CD1c-positive myeloid dendritic cell (primary cell): Measurements from ENCODE around the gene EPOP.
A peak's percentile ranks its signal among the peaks of the same experiment; 100 is the strongest.

Source experiments
- DNase-seq: peaks from one replicate; pipeline ENCODE4 v3.0.0-alpha.2; 2016; ENCODE audit errors: extremely low spot score

The EPOP gene

DNA sequence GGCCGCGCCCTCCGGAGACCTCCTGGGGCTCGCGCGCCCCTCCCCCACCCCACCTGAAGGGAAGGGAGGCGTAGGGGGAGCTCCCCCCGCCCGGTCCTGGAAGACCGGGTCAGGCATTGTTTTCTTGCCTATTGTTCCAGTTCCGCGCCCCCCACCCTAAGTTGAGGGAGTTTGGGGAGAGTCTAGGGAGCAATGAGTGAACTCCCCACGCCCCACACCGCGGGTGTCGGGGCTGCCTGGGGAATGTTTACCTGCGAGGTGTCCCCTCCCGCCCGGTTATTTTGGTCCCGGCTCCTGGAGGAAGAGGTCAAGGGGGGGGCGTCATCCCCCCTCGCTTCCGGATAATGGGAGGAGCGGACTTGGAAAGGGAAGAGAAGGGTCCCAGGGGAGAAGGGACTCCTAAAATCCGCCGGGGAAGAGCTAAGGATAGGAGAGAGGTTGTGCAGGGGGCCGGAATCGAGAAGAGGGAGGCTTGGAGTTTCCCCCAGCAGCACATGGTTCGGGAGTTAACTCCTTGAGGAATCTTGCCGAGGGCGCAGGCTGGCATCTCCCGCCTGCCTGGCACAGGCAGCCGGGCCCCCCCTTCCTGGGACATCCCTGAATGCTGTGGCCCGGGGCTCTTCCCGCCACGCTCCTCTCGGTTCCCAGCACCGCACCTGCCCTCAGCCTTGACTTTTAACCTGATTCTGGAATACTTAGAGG, 31.2 kb upstream of the EPOP start:
- DNase-seq: peak; percentile 26

DNA sequence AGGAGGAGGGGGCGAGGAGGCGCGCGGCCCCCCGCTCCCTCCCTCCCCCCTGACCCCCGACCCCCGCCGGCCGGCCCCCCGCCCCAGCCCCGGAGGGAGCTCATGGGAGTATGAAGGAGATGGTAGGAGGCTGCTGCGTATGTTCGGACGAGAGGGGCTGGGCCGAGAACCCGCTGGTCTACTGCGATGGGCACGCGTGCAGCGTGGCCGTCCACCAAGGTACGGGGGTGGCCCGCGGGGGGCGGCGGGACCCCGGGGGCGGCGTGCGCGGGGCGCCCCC, 30.7 kb upstream of the EPOP start:
- no peak for DNase-seq

DNA sequence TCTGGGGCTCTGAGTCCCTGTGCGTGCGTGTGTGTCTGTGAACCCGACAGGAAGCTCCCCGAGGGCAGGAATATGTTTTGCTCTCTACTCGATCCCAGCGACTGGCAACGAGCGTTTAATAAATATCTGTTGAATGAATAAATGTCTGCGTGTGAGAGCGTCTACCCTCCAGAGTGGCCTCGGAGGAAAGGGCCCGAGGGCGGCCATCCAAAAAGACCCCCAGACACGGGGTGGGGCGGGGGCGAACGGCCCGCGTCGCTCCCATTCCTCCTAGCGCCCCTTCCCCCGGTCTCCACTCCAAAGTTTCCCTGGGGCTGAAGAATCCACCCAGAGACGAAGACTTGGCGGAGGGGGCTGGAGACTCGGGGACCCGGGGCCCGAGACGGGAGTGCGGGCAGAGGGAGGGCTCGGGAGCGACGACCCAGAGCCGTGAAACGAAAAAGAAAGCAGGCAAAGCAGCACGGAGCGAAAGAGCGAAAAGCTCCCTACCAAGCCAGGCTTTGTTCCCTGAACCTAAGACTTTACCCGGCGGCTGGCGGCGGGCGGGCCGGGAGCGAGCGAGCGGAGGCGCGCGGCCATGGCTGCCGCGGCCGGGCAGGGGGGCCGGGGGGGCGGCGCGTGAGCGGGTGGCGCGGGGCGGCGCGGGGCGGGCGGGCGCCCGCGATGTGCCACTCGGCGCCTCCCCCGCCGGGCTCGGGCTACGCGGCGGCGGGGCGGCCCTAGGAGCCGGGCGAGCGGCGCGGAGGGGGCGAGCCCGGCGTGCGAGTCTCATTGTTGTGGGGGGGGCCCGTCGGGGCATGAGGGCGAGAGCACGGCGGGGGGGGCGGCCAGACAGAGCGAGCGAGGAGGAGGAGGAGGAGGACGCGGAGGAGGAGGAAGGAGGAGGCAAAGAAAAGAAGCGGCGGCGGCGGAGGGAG, 30.1 kb upstream of the EPOP start, which contains the start of gene MLLT6:
TSS of gene MLLT6 (plus strand) at position 668 of the 917 bp plus-strand sequence. CDS start 360 bp downstream, outside the sequence.
- peak; percentile 85 for DNase-seq

DNA sequence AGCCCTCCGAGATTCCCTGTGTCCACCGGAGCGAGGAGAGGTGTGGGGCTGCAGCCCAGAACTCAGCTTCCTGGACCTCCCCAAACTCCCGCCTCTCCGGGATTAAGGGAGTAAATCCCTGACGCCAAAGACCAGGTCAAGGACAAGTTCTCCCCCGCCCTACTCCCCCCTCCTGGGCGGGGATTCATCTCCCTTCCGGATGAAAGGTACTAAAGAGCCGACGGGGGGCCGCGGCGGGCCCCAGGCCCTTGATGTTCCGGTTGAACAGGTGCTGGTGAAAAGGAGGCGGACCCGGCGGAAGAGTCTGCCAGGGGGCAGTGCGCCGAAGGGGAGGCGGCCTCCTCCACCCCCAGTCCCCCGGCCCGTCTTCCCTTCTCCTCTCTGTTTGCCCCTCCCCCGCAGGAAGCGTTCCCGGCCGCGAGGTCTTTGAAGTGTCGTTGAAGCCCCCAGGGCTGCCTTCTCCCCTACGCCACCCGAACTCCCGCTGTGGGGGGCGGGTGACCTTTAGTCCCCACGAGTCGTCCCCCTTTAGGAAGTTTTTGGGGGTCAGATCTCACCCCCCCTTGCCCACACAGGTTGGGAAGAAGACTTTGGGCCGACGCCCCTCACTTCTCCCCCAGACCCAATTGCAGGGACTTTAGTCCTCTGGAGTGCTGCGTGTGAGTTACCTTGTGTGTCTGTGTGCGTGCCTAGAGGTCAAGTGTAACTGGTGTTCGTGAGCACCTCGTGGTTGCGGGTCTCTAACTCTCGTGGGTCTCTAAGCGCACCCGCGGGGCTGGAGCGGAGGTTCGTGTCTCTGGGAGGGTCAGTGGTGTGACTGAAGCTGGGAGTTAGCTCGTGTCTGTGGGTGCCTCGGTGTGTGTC, 29.2 kb upstream of the EPOP start:
- DNase-seq: peak; percentile 69

DNA sequence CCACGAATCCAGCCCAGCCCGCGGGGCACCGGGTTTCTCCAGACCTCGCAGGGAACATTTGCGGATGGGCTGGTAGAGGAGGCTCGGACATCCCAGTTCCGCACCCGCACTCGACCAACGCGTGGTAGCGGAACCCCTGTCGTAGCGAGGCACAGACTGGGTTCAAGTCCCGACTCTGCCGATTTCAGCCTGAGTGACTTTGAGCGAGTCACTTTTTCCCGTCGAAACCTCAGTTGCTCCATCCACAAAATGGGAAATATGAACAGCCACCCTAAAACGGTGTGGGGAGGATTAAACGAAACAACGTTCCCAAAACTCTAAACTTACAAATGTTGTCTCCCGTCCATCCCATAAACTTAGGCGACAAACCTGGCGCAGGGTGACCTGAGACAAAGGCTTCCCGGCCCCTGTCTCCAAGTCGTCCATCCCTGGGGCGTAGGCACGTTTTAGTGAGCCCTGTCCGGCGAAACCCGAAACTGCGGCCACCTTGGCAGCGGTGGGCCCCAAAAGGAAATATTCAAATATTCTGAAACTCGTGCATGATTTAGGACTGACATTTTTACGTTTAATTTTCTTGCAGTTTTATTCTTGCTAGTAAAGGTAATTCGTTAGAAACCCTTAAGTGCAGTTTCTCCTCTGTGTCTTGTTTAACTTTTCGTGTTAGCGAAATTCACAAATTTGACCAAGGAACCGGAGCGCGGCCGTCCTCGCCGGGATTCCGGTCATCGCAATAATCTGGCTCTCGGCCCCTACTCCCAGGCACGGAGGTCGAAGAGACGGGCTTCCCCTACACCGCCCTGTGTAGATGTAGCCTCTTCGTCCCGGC, 28.4 kb upstream of the EPOP start:
- DNase-seq: peak; percentile 65

DNA sequence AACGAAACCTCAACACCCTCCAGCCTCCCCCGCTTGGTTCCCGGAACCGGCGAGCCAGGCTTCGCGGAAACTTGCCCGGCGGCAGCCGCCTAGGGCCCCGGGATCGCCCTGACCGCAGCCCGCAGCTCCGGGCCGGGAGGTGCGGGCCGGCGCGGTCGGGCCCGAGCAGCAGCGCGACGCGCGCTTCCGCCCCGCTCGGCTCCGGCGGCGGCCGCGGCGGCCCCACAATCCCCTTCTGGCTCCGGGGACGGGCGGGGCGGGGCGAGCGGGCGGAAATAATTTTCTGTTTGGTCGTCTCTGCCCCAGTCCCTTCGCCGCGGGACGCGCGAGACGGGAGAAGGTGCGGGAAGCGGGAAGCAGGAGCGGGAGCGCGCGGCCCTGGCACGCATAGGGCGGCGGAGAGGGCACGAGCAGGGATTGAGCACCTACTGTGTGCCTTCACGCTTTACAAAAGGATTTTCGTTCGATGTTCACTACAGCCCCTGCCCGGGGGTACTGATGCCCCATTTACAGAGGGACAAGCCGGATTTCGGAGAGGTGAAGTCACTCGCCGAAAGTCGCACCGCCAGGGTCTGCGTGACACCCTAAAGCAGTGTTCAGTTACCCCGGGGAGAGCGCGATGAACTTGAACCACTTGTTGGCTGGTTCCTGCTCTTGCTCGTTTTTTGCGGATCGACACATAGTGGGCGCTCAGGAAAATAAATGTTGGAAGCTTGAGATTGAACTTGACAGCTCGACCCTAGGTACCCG, 27.6 kb upstream of the EPOP start:
- DNase-seq: peak; percentile 91

DNA sequence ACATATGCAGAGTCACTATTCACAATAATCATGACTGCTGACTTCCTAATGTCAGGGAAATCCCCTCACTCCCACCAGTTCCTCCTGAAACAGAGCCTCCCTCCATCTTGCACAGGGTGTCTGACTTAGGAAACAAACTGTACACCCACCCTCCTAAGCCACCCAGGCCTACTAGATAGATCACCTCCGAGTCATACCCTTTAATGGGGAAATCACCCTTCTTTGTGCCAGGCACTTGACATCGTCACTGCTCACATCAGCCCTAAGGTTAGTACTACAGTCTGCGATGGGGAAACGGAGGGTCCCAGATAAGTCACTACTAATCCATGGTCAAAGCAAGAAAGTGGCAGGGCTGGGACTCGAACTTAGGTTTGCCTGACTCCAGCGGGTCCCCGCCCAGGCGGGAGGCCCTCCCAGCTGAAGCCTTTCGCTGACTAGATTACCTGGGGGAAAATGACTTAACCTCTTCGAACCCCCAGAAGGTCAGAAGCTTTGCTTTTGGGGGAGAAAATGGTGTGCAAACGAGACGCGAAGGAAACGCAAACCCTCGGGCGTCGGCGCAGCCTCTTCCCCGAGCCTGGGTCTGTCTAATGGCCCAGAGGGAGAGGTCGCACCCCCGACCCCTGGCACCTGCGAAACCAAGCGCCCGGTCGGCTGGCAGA, 26.9 kb upstream of the EPOP start:
- DNase-seq: peak; percentile 97

DNA sequence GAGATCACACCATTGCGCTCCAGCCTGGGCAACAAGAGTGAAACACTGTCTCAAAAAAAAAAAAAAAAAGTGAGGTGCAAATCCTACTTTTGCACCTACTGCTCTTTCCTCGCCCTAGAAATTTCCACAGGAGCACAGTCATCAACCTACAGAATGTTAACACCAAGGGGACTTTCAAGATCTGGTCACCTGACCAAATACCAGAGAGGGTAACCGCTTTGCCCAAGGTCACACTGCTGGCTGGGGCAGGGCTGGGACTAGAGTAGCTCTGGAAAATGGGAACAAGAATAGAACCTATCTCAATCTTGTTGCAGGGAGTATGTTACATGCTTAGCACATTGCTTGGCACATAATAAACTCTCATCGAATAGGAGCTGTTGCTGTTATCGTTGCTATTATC, 24.0 kb upstream of the EPOP start:
- DNase-seq: peak; percentile 28

DNA sequence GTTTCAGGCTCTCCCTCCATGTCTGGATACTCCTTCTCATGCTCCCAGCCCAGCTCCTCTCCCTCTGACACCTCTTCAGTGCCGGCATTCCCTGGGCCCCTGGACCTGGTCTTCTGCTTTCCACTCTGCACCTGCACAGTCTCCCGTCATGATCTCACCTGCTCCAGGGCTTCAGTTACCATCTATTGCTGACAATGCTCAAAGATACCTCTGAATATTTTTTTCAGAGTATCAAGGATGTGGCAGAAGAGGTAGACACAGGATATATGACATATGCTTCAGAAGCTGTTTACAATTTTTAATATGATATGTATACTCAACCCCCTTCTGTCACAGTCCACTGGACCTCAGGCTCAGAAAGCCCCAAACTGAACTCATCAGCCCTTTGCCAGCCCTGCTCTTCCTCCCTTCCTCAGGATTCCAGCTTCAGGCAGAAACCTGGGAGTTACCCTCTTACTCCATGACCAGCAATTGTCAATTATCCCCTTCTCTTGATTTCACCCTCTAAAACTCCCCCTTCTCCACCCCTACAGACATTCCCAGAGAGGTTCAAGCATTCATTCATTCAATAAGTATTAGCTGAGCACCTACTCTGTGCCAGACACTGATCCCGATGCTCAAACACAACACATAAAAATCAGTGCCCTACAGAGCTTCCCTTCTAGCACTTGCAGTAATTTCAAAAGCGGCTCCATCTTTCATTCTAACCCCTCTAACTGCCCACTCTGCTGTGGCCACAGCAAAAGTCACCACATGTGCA, 22.5 kb upstream of the EPOP start:
- no peak for DNase-seq

DNA sequence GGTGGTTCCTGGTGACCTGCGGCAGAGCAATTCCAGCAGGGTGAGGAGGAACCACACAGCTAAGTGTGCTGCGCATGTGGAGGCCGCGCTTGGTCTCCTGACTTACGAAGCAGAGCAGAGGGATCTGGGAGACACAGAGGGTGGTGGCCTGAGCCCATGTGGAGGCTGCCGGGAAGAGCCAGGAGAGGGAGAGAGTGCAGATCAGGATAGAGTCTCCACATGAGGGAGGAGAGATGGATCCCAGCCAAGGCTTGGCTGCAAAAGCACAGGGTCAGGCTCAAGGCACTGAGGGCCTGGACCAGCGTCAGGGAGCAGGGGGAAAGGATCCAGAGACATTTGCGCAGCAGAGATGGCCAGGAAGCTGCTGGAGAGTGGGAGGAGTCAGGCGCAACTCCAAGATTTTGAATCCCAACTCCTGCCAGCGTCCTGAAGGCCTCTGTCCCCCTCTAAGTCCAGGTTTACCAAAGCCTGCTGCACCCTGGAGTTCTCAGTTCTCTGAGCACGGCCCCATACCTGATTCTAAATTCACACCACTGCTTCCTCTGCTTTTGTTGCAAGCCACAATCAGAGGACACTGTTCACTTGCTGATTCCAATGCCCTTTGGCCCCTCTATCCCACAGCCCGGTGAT, 19.1 kb upstream of the EPOP start:
- no peak for DNase-seq

DNA sequence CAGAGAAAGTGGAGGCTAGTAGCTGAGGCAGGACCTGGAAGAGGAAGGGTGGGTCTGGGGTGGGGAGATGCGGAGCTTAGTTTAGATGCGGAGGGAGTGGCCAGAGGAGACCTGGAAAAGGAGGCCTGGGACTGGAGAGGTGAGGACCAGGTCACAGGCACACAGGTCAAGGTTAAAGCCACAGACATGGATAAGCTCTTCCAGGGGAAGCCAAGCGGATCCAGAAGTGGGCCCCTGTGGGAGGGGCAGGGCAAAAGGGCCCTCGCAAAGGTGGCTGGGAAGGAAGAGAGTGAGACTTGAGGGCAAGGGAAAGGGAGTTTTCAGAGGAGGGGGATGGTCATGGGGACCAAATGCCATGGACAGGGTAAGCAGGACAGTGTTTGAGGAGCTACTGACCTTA, 16.4 kb upstream of the EPOP start:
- no peak for DNase-seq

DNA sequence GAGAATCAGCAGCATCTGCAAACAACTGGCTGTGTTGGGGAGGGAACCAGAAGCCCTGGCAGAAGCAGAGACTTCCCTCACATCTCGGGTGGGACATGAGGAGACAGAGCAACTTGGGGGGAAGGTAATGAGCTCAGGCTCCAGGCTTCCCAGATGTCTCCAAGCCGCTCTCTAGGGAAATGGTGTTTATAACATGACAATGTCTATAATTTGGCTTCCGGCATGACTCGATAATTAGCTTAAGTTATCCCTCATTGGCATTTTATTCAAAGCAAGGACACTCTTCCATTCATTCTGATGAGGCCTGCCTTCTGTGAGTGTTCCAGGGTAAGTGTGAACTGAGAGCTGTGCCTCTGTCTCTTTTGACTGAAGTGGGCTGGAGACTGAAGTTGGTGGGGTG, 15.6 kb upstream of the EPOP start:
- no peak for DNase-seq

DNA sequence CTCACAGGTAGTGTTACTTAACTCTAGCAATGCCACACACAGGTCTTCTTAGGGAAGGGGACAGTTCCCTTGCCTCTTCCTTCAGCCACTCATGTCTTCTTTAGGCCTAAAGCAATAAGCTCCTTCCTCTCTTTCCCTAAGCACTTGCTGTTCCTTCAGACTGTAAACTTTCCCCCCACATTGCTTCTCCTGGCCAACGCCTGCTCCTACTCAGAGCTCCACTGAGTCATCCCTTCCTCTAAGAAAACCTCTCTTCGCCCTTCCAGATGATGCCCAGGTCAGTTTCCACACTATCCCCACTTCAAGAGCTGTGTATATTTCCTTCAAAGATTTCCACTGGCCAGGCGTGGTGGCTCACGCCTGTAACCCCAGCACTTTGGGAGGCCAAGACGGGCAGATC, 12.5 kb upstream of the EPOP start:
- DNase-seq: peak; percentile 40

DNA sequence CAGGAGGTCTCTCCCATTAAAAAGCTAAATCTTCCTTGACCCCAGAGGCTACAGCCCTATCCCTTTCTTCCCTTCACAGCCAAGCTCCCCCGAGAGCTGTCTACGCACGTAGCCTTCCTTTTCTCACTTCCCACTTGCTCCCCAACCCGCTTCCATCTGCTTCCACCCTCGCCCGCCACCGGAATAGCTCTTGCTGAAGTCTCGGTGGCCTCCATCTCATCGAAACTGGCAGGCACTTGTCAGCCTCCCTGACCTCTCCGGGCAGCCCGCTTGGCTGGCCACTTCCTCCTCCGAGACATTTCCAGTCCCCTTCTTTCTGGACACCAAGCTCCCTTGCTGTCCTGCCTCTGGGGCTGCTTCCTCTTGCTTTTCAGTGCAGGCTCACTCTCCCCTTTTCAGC, 10.7 kb upstream of the EPOP start:
- peak; percentile 88 for DNase-seq

DNA sequence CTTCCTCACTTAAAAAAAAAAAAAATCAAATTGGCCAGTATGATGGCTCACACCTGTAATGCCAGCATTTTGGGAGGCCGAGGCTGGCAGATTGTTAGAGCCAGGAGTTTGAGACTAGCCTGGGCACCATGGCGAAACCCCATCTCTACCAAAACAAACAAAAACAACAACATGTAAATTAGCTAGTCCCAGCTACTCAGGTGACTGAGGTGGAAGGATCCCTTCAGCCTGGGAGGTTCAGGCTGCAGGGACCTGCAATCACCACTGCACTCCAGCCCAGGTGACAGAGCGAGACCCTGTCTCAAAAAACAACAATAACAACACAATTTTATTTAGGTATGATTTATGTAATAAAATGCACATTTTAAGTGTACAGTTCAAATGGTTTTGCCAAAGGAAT, 6.3 kb upstream of the EPOP start:
- DNase-seq: no peak

DNA sequence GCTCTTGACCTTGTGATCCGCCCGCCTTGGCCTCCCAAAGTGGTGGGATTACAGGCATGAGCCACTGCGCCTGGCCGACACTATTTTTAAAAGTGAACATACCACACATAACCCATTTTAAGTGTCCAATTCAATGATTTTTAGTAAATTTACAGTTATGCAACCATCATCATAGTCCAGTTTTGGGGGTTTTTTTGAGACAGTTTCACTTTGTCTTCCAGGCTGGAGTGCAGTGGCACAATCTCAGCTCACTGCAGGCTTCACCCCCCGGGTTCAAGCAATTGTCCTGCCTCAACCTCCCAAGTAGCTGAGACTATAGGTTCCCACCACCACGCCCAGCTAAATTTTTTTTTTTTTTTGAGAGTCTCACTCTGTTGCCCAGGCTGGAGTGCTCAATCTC, 3.1 kb upstream of the EPOP start:
- DNase-seq: no peak

DNA sequence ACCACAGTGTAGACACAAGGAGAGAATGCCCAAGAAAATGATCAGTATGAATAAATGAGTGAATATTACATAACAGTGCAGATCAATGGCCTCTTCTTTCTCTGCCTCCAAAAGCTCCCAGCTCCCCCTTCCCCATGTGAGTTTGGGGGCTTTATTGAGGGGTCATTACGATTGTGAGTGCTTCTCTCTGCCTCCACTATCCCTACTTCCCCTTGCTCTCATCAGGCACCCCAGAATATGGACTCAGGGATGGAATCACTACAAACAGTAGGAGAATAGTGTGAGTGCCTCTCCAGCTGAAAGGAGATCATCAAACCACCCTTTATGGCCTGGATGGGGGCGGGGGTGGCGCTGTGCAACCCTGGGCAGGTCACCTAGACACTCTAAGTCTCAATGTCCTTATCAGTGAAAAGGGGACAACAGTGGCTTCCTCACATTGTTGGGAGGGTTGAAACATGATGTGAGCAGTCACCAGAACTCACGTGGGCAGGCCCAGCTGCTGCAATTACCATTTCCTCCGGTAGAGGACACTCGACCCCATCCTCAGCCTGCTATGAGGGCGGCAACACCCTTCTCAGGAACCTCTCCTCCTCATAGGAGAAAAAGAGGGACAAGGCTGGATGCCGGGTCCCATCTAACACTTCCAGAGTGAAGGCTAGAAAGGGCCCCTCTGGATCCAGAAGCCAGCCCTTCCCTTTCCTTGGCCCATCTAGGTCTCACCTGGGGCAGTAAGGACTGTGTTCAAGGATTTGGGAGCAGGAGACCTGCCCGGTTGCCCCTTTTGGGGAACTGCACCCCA, 2.1 kb upstream of the EPOP start:
- peak; percentile 94 for DNase-seq
